ENCODE data around the gene CNTNAP5.

CNTNAP5 gene

GRCh38 chr2:124025171-124025580, at the start of gene CNTNAP5:
TSS of gene CNTNAP5 (plus strand) at chr2:124025287. CDS start at chr2:124025651, 364 bp downstream.
- DNase-seq (ENCODE audit: low spot score), result peak; percentile 45

GRCh38 chr2:123976054-123976648, 48.9 kb upstream of the CNTNAP5 start:
- no peak for DNase-seq (ENCODE audit: low spot score)

GRCh38 chr2:123993728-123994323, 31.3 kb upstream of the CNTNAP5 start:
- peak; percentile 7 for DNase-seq (ENCODE audit: low spot score)

- DNase-seq (ENCODE audit: low spot score), result no peak
Observed at GRCh38 chr2:123999681-124000080, 25.4 kb upstream of the CNTNAP5 start.

GRCh38 chr2:124001696-124002430, 23.2 kb upstream of the CNTNAP5 start:
- no peak for DNase-seq (ENCODE audit: low spot score)

GRCh38 chr2:124018890-124019289, 6.2 kb upstream of the CNTNAP5 start:
- DNase-seq (ENCODE audit: low spot score), result no peak

- no peak for DNase-seq (ENCODE audit: low spot score)
Observed at GRCh38 chr2:124024561-124025170, 421 bp upstream of the CNTNAP5 start.

GRCh38 chr2:124025891-124026434, 876 bp downstream of the CNTNAP5 start:
- DNase-seq (ENCODE audit: low spot score), result no peak

GRCh38 chr2:124026503-124026902, 1.4 kb downstream of the CNTNAP5 start:
- no peak for DNase-seq (ENCODE audit: low spot score)

GRCh38 chr2:124027182-124027581, 2.1 kb downstream of the CNTNAP5 start:
- DNase-seq (ENCODE audit: low spot score), result peak; percentile 67

- DNase-seq (ENCODE audit: low spot score), result no peak
Observed at GRCh38 chr2:124032799-124033198, 7.7 kb downstream of the CNTNAP5 start.

GRCh38 chr2:124034265-124034664, 9.2 kb downstream of the CNTNAP5 start:
- DNase-seq (ENCODE audit: low spot score), result no peak

GRCh38 chr2:124035001-124035400, 9.9 kb downstream of the CNTNAP5 start:
- no peak for DNase-seq (ENCODE audit: low spot score)

- DNase-seq (ENCODE audit: low spot score), result no peak
Observed at GRCh38 chr2:124039032-124039431, 13.9 kb downstream of the CNTNAP5 start.

GRCh38 chr2:124039762-124040291, 14.7 kb downstream of the CNTNAP5 start:
- DNase-seq (ENCODE audit: low spot score), result no peak

- no peak for DNase-seq (ENCODE audit: low spot score)
Observed at GRCh38 chr2:124045894-124046293, 20.8 kb downstream of the CNTNAP5 start.

- DNase-seq (ENCODE audit: low spot score), result no peak
Observed at GRCh38 chr2:124046332-124046731, 21.2 kb downstream of the CNTNAP5 start.

- no peak for DNase-seq (ENCODE audit: low spot score)
Observed at GRCh38 chr2:124048102-124048501, 23.0 kb downstream of the CNTNAP5 start.

GRCh38 chr2:124048664-124049063, 23.6 kb downstream of the CNTNAP5 start:
- DNase-seq (ENCODE audit: low spot score), result no peak

GRCh38 chr2:124049136-124049535, 24.0 kb downstream of the CNTNAP5 start:
- no peak for DNase-seq (ENCODE audit: low spot score)

GRCh38 chr2:124050833-124051497, 25.9 kb downstream of the CNTNAP5 start:
- DNase-seq (ENCODE audit: low spot score), result no peak

- DNase-seq (ENCODE audit: low spot score), result no peak
Observed at GRCh38 chr2:124053796-124054195, 28.7 kb downstream of the CNTNAP5 start.

Data from HuH-7 (cell line).